Measurements from ENCODE around the gene DIP2A.

Gene DIP2A

GRCh38 chr21:46489800-46490199, 31.1 kb downstream of the DIP2A start:
- no peak for TF ChIP-seq CTCF (conservative IDR thresholded peaks at IDR 0.05; ENCODE audit: low read depth, low read length)
- no peak for DNase-seq (ENCODE audit: low read depth)
- no peak overlapping the region for H3K4me3 ChIP-seq (ENCODE audit: low read length)

GRCh38 chr21:46491553-46491952, 32.9 kb downstream of the DIP2A start:
- DNase-seq (ENCODE audit: low read depth) = no peak
- no peak overlapping the region for H3K4me3 ChIP-seq (ENCODE audit: low read length)
- no peak for TF ChIP-seq CTCF (conservative IDR thresholded peaks at IDR 0.05; ENCODE audit: low read depth, low read length)

GRCh38 chr21:46492851-46493250, 34.2 kb downstream of the DIP2A start:
- no peak for TF ChIP-seq CTCF (conservative IDR thresholded peaks at IDR 0.05; ENCODE audit: low read depth, low read length)
- no peak overlapping the region for H3K4me3 ChIP-seq (ENCODE audit: low read length)
- DNase-seq (ENCODE audit: low read depth) = no peak

- TF ChIP-seq CTCF (conservative IDR thresholded peaks at IDR 0.05; ENCODE audit: low read depth, low read length) = no peak
- no peak overlapping the region for H3K4me3 ChIP-seq (ENCODE audit: low read length)
- no peak for DNase-seq (ENCODE audit: low read depth)
These were observed 35.1 kb downstream of the DIP2A start for GRCh38 chr21:46493828-46494227.

GRCh38 chr21:46498335-46499050, 39.8 kb downstream of the DIP2A start:
- no peak overlapping the region for H3K4me3 ChIP-seq (ENCODE audit: low read length)
- no peak for DNase-seq (ENCODE audit: low read depth)
- TF ChIP-seq CTCF (conservative IDR thresholded peaks at IDR 0.05; ENCODE audit: low read depth, low read length) = no peak

- H3K4me3 ChIP-seq (ENCODE audit: low read length) = no peak overlapping the region
- TF ChIP-seq CTCF (conservative IDR thresholded peaks at IDR 0.05; ENCODE audit: low read depth, low read length) = no peak
- no peak for DNase-seq (ENCODE audit: low read depth)
These were observed 41.7 kb downstream of the DIP2A start for GRCh38 chr21:46500224-46500861.

Data from retinal pigment epithelial cell (primary cell).